K562 (cell line): ENCODE data around the gene SPDYA. TPM values are rescaled to one million over a fixed set of nuclear protein-coding genes. Genes with fewer than 3 reads are reported as not detected.

ENCODE experiments used
- ATAC-seq: fragments of 200-7000 bp; cut with Tn5 transposase; 3 replicates; pipeline ENCODE4 v1.9.1; 2020; ENCODE audit warnings: moderate library complexity
- BruUV-seq: library from RNA; stranded (reverse); fragments of 400-500 nt; replicated peaks from 2 replicates; lab custom pipeline; 2021; lab: Mats Ljungman, UMichigan
- CTCF ChIA-PET: fragments of 300-600 bp; formaldehyde crosslinking; extraction: SDS; loops from one replicate; lab custom pipeline; 2021; ENCODE audit warnings: low intra/inter-chr PET ratio; lab: Yijun Ruan, JAX
- POLR2A ChIA-PET: fragments of 300-600, 350-650 bp; sonication (Branson Sonifier 250); formaldehyde crosslinking; extraction: SDS; loops from one replicate; lab custom pipeline; 2021; ENCODE audit warnings: antibody characterized with exemption, inconsistent platforms; lab: Yijun Ruan, JAX
- DNase-seq, 4 experiments: peaks; one replicate each; pipeline versions ENCODE4 v3.0.0 to v3.0.0-alpha.2; 2011 to 2018; ENCODE audit warnings: low spot score in 3 of 4, mixed read lengths in 3 of 4; ENCODE audit errors: extremely low read depth in 1 of 4
- FAIRE-seq: peaks from 2 replicates; lab custom pipeline; 2011; peaks lifted over from hg19 to GRCh38; lab: Jason Lieb, UNC
- H2AFZ ChIP-seq: 2 replicates; pipeline ENCODE4 v1.6.0; 2011; ENCODE audit warnings: low read depth, low read length, control low read depth, inconsistent platforms
- H3K27ac ChIP-seq: fragments of 200-600 bp; 3 replicates; pipeline ENCODE4 v1.8.0; 2011; ENCODE audit warnings: low read depth, mild to moderate bottlenecking, control low read depth, inconsistent platforms, low read length, moderate library complexity, mixed read lengths; ENCODE audit errors: extremely low read depth
- H3K27me3 ChIP-seq, 2 experiments: fragments of 300-600 bp in 1 of 2; 2 replicates in 1 of 2; 3 replicates in 1 of 2; pipeline versions ENCODE4 v1.6.0 to v1.8.0; 2011; ENCODE audit warnings: inconsistent platforms in 2 of 2, low read length in 2 of 2, mild to moderate bottlenecking in 1 of 2, mixed read lengths in 1 of 2, moderate library complexity in 1 of 2; ENCODE audit not compliant: control insufficient read depth in 2 of 2, insufficient read depth in 2 of 2
- H3K36me3 ChIP-seq: fragments of 300-600 bp; 3 replicates; pipeline ENCODE4 v1.8.0; 2011; ENCODE audit warnings: mild to moderate bottlenecking, low read length, inconsistent platforms; ENCODE audit not compliant: control insufficient read depth, insufficient read depth
- H3K4me1 ChIP-seq, 2 experiments: fragments of 200-600 bp in 1 of 2; replicated peaks in 1 of 2; 2 replicates in 1 of 2; 3 replicates in 1 of 2; pipeline versions ENCODE4 v1.5.1 to v1.8.0; 2011; ENCODE audit warnings: inconsistent platforms in 2 of 2, low read length in 2 of 2, mild to moderate bottlenecking in 1 of 2, mixed read lengths in 1 of 2, moderate library complexity in 1 of 2; ENCODE audit not compliant: control insufficient read depth in 2 of 2, insufficient read depth in 2 of 2
- H3K4me2 ChIP-seq: 2 replicates; pipeline ENCODE4 v1.6.1; 2011; ENCODE audit warnings: low read length, control low read depth, inconsistent platforms, mixed read lengths; ENCODE audit not compliant: insufficient read depth
- H3K4me3 ChIP-seq: fragments of 200-600 bp; sonication (generic), shearing (Covaris generic); 2 replicates; pipeline ENCODE4 v1.5.1; 2016; ENCODE audit warnings: control low read depth, inconsistent platforms
- H3K79me2 ChIP-seq: fragments of 200-600 bp; 3 replicates; pipeline ENCODE4 v1.8.0; 2011; ENCODE audit warnings: low read length, inconsistent platforms; ENCODE audit not compliant: control insufficient read depth, insufficient read depth
- H3K9ac ChIP-seq, 2 experiments: 2 replicates each; pipeline versions ENCODE4 v1.6.0 to v1.6.1; 2011; ENCODE audit warnings: low read depth in 2 of 2, low read length in 2 of 2, control low read depth in 1 of 2, inconsistent platforms in 1 of 2, mild to moderate bottlenecking in 1 of 2, mixed read lengths in 1 of 2; ENCODE audit not compliant: insufficient read depth in 1 of 2
- H3K9me1 ChIP-seq: one replicate; pipeline ENCODE4 v1.6.0; 2011; ENCODE audit warnings: inconsistent platforms, mild to moderate bottlenecking, low read length, moderate library complexity; ENCODE audit not compliant: control insufficient read depth, insufficient read depth
- H3K9me3 ChIP-seq: replicated peaks from 2 replicates; pipeline ENCODE4 v1.5.1; 2011; ENCODE audit warnings: low read depth, low read length, inconsistent platforms; ENCODE audit not compliant: control insufficient read depth, insufficient read depth
- H4K20me1 ChIP-seq: replicated peaks from 2 replicates; pipeline ENCODE4 v1.6.1; 2011; ENCODE audit warnings: low read length, inconsistent platforms, mixed read lengths; ENCODE audit not compliant: control insufficient read depth, insufficient read depth
- AFF4 ChIP-seq: sonication (generic); formaldehyde crosslinking; IDR thresholded peaks from 2 replicates; pipeline ENCODE4 v1.8.0; 2023; ENCODE audit warnings: mild to moderate bottlenecking, missing genetic modification reagents
- DPF2 ChIP-seq: fragments of 450-650 bp; IDR thresholded peaks from 2 replicates; pipeline ENCODE4 v1.6.1; 2016
- FOXA3 ChIP-seq, 2 experiments: fragments of 450-650 bp in 1 of 2; sonication (generic) in 1 of 2; formaldehyde crosslinking; IDR thresholded peaks in 1 of 2; conservative IDR thresholded peaks in 1 of 2; 2 replicates each; pipeline versions ENCODE4 v1.4.0 to v1.8.0; 2020 to 2022; ENCODE audit warnings: mild to moderate bottlenecking in 2 of 2, missing genetic modification reagents in 1 of 2
- KDM5B ChIP-seq: fragments of 200-600 bp; sonication (generic); IDR thresholded peaks from 2 replicates; pipeline ENCODE4 v1.6.1; 2012; ENCODE audit warnings: low read depth, mild to moderate bottlenecking, moderate library complexity, low read length, control low read depth, inconsistent platforms; ENCODE audit not compliant: insufficient replicate concordance
- KLF1 ChIP-seq: fragments of 450-650 bp; IDR thresholded peaks from 2 replicates; pipeline ENCODE4 v1.6.1; 2016; ENCODE audit warnings: missing genetic modification characterization, missing compliant biosample characterization
- KLF13 ChIP-seq: fragments of 450-650 bp; IDR thresholded peaks from 2 replicates; pipeline ENCODE4 v1.6.1; 2016; ENCODE audit warnings: missing genetic modification characterization, low read depth, mild to moderate bottlenecking, missing compliant biosample characterization, moderate library complexity, borderline replicate concordance
- MNT ChIP-seq, 2 experiments: fragments of 450-650 bp; conservative IDR thresholded peaks; 2 replicates each; pipeline ENCODE4 v1.6.1; 2017; ENCODE audit warnings: mild to moderate bottlenecking in 2 of 2, moderate library complexity in 2 of 2
- RAD21 ChIP-seq, 2 experiments: fragments of 250-450 bp in 1 of 2; fragments of 450-650 bp in 1 of 2; sonication (Bioruptor Pico) in 1 of 2; formaldehyde crosslinking in 1 of 2; IDR thresholded peaks in 1 of 2; conservative IDR thresholded peaks in 1 of 2; 2 replicates each; pipeline versions ENCODE4 v1.4.0 to v1.8.0; 2020 to 2022; ENCODE audit warnings: mild to moderate bottlenecking in 2 of 2, moderate library complexity in 1 of 2
- SMARCB1 ChIP-seq: IDR thresholded peaks from 2 replicates; pipeline ENCODE4 v1.6.1; 2011; ENCODE audit warnings: improper control_type of control experiment, low read depth; ENCODE audit not compliant: insufficient read length
- SOX6 ChIP-seq: fragments of 450-650 bp; IDR thresholded peaks from 2 replicates; pipeline ENCODE4 v1.6.1; 2014; ENCODE audit warnings: mild to moderate bottlenecking
- ZNF274 ChIP-seq: IDR thresholded peaks from 2 replicates; pipeline ENCODE4 v1.6.1; 2011; ENCODE audit warnings: low read depth, mild to moderate bottlenecking, low read length, moderate library complexity, borderline replicate concordance
- WGBS: fragments of 100-300 bp; shearing (Covaris generic); methylation state at CpG from one replicate; pipeline ENCODE4 v1.1.6; 2016; ENCODE audit warnings: low coverage, mixed read lengths; ENCODE audit not compliant: insufficient coverage; ENCODE audit errors: missing lambda C conversion rate; 5-methylcytosine and 5-hydroxymethylcytosine counted together
- in situ Hi-C: fragments of 300-500 bp; cut with MboI; formaldehyde crosslinking; loops from 4 replicates; pipeline ENCODE4 v1.15.0; 2018; ENCODE audit warnings: inconsistent platforms, mixed read lengths
- intact Hi-C: fragments of 100-400 bp; cut with micrococcal nuclease; formaldehyde crosslinking; loops from 2 replicates; pipeline ENCODE4 v1.14.2; 2022
- polyA plus RNA-seq, 8 experiments: library from polyadenylated mRNA; depleted of rRNA in 4 of 8; stranded (reverse) in 5 of 8; unstranded in 3 of 8; fragments of >200 nt; fragmentation: Nextera tagmentation in 2 of 8; fragmentation: Illumina TruSeq in 1 of 8; extraction: Ambion mirVana in 2 of 8; extraction: Trizol in 1 of 8; gene quantifications; 2 replicates each; pipeline versions ENCODE4 v1.2.1 to v1.2.3, GENCODE V29; 2011 to 2014; ENCODE audit warnings: inconsistent platforms in 1 of 8, missing spikeins in 1 of 8
- total RNA-seq, 7 experiments: library from RNA; depleted of rRNA in 6 of 7; stranded (reverse); fragments of >200 nt in 6 of 7; fragmentation: Illumina TruSeq in 2 of 7; extraction: Trizol in 2 of 7; gene quantifications; 2 replicates each; pipeline versions ENCODE4 v1.2.1 to v1.2.3, GENCODE V29; 2011 to 2021; ENCODE audit warnings: low replicate concordance in 1 of 7

Gene SPDYA
- total and polyA plus RNA-seq, 9 of the 15 experiments (the other 6 are each of a cell fraction or from before 2014, with no cell fraction given) = 0.05 to 1.6 (median 0.30) TPM; not detected in 1

GRCh38 chr2:28895189-28895893 is 84.7 kb downstream of the SPDYA start (continued):
- TF ChIP-seq AFF4 (CRISPR knock-in tag) (0 out of 2 replicates have a peak, but pooled peaks have one; percentile 8), FOXA3 (CRISPR knock-in tag; conservative IDR thresholded peaks at IDR 0.05 in 1 of 2, IDR thresholded peaks at IDR 0.05 in 1 of 2) (no peak), ZNF274 (no peak), KDM5B (no peak)

GRCh38 chr2:28896906-28897305 is 86.3 kb downstream of the SPDYA start:
- H3K9me3 ChIP-seq = no peaks in the 10 kb centered on the region
- ChIA-PET CTCF (no interaction called here), POLR2A (interaction anchor here (0.8 to 3.6 kb wide), 5 partner anchors 7 to 26 kb away, joined by 3 to 30 read pairs (median 4); partner anchors contain the start of gene TRMT61B)
- TF ChIP-seq SMARCB1 (no peak), DPF2 (no peak), RAD21 (CRISPR knock-in tag; conservative IDR thresholded peaks at IDR 0.05 in 1 of 2, IDR thresholded peaks at IDR 0.05 in 1 of 2) (no peak), SOX6 (no peak), KLF13 (no peak), MNT (conservative IDR thresholded peaks at IDR 0.05) (0 out of 4 replicates have a peak, but pooled peaks of 1 of the 2 experiments have one; percentile 14), KLF1 (tag) (no peak)
- no peak overlapping the region for H2AFZ ChIP-seq
- no peaks in the 10 kb centered on the region for H3K27me3 ChIP-seq
- peak overlapping the region; percentile 94 for H3K4me3 ChIP-seq
- peaks cover 43% of the 10 kb centered on the region for H4K20me1 ChIP-seq
- intact Hi-C loops = loop anchor here (5.0 kb wide), 1 partner anchor 70 kb away; no protein-coding TSS in a partner anchor
- FAIRE-seq (peak; percentile 48), DNase-seq (peak in 1 of 4 experiments; percentile 19), ATAC-seq (no peak)
- peaks cover 76% of the 10 kb centered on the region for H3K79me2 ChIP-seq
- peak overlapping the region in 1 of 2 experiments; percentile 98; a peak in 1 of 4 replicates for H3K9ac ChIP-seq
- H3K36me3 ChIP-seq = peaks cover 58% of the 10 kb centered on the region
- peaks cover 7 to 21% of the 10 kb centered on the region in 2 experiments; a peak in 4 of 5 replicates for H3K4me1 ChIP-seq
- no TSS peak for BruUV-seq
- no peak overlapping the region for H3K27ac ChIP-seq
- H3K9me1 ChIP-seq = no peaks in the 10 kb centered on the region
- H3K4me2 ChIP-seq = peak overlapping the region; percentile 98
- WGBS = 0% methylated on average over 2 of the region's 2 CpGs
- in situ Hi-C loops = no loop called here
